ENCODE measurements around the gene SLC13A1. TPM values are rescaled to one million over a fixed set of nuclear protein-coding genes. Genes with fewer than 3 reads are reported as not detected.
"Not testable (repeated sequence)": the region's sequence is repeated elsewhere in the genome, so short reads cannot be mapped to it uniquely, and the experiment has no call there.

SLC13A1 gene
- total RNA-seq (2014; rRNA removed; shearing (Covaris generic)): not detected in 2 replicates
- not detected in 2 replicates for polyA plus RNA-seq (2015; cell fraction: cytosol; rRNA removed)
- not detected in 2 replicates for polyA plus RNA-seq (2015; cell fraction: nucleus; rRNA removed)

GRCh38 chr7:123199883-123200282 is at the start of gene SLC13A1:
TSS of gene SLC13A1 (minus strand) at chr7:123199969. CDS start at chr7:123199946, 23 bp downstream.
- DNase-seq (ENCODE audit: low read depth): no peak

GRCh38 chr7:123244768-123245167 is 45.0 kb upstream of the SLC13A1 start:
- no peak for DNase-seq (ENCODE audit: low read depth)

GRCh38 chr7:123242467-123243092 is 42.8 kb upstream of the SLC13A1 start:
- DNase-seq (ENCODE audit: low read depth): peak; percentile 1

DNA sequence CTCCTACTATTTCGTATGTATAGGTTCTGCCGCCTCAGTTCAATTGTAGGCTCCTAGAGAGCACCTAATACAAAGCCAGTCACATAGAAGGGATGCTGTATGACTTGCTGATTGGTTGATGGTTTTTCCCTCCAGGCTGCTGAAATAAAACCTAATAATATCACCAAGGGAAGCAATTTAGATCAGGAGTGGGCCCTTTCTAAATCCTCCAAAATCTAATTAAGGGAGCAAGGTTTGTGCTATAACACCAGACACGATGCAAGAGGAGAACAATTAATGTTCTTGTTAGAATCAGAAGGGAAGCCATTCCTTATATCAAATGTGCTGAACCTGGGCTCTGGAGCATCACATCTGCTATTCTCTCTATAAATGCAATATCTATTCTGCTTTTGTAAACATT is 42.0 kb upstream of the SLC13A1 start:
- no peak for DNase-seq (ENCODE audit: low read depth)

- DNase-seq (ENCODE audit: low read depth): no peak
These were observed 31.5 kb upstream of the SLC13A1 start for GRCh38 chr7:123231021-123232000.

DNA sequence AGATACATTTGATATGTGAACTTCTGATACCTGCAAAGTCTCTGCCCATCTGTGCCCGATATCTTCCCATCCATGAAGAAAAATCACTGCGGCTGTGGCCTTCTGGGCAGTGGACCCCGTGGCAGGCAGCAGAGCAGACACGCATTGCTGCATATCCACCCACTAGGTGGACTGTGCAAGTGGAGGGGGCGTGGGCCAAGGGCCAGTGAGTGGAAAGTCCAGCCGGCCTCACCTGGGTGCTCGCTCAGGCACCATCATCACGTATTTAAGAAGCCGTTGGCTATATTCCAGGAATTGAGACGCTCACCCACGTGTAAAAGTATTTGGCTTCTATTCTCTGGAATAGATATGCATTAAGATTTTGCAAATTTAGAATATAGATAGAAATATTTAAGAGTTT is 30.8 kb upstream of the SLC13A1 start:
- no peak for DNase-seq (ENCODE audit: low read depth)

DNA sequence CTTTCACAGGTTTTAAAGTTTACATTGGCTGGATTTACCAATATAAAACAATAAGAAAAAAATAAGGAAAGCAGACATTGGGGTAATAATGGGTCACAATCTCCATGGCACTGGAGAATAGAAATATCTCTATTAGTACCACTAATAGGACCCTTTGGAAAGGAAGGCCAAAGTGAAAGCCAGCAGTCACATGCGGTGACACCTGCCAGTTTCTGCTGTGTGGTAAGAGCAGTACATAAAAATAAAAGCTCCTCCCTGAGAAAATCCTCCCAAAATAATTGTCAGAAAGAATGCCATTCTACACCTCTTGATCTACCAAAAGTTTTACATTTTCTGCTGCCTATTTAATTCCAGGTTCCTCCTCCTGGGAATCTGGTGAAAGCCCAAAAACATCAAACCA is 30.4 kb upstream of the SLC13A1 start:
- no peak for DNase-seq (ENCODE audit: low read depth)

DNA sequence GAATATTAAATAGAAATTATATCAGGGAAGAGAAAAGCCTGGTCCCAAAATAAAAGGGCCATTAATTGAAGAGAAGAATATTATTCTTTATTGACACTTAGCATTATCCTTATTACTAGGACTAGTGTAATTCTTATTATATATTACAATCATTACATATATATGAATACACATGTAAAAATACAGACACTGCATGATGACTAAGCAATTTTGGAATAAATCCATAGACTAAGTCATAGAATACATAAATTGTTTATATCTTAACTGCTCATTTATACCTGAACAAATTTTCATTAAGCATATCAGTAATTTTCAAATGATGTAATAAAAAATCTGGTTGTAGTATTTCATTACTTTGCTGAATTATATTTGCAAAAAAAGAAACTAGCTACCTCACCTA is 29.7 kb upstream of the SLC13A1 start:
- DNase-seq (ENCODE audit: low read depth): no peak

DNA sequence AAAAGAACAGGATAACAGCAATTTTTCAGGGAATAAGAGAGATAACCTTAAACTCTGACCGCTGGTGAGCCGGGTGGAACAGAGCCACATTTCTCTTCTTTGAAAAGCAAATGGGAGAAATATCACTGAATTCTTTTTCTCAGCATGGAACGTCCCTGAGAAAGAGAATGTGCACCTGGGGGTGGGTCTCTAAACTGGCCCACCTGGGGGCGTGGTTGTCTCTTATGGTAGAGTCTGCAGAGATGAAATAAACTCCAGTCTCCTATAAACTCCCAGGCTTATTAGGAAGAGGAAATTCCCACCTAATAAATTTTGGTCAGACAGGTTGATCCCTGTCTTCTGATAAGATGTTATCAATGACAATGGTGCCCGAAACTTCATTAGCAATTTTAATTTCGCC is 27.9 kb upstream of the SLC13A1 start:
- not testable (repeated sequence) for DNase-seq (ENCODE audit: low read depth)

- no peak for DNase-seq (ENCODE audit: low read depth)
These were observed 20.6 kb upstream of the SLC13A1 start for GRCh38 chr7:123220396-123220795.

- no peak for DNase-seq (ENCODE audit: low read depth)
These were observed 19.1 kb upstream of the SLC13A1 start for GRCh38 chr7:123218866-123219265.

GRCh38 chr7:123216825-123217224 is 17.1 kb upstream of the SLC13A1 start:
- no peak for DNase-seq (ENCODE audit: low read depth)

- no peak for DNase-seq (ENCODE audit: low read depth)
These were observed 15.6 kb upstream of the SLC13A1 start for GRCh38 chr7:123215350-123215749.

DNA sequence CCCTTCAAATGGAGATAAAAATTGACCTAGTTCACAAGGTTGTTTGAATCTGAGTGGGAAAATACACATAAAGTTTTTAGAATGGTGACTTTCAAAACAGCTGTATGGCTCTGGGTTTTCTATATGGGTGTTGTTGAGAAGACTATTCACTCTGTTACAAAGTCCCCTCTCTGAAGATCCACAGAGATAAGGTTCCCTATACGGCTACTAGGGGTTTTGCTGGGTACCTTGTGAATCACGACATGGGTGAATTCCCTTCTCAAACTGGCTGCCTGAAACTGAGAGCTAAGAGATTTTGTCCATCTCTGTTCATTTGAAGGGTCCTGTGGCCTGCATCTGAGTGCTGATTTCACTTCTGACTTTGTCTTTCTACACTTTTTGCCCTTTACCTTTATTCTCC is 11.8 kb upstream of the SLC13A1 start:
- DNase-seq (ENCODE audit: low read depth): no peak

GRCh38 chr7:123210986-123211385 is 11.2 kb upstream of the SLC13A1 start:
- no peak for DNase-seq (ENCODE audit: low read depth)

GRCh38 chr7:123209786-123210185 is 10.0 kb upstream of the SLC13A1 start:
- no peak for DNase-seq (ENCODE audit: low read depth)

DNA sequence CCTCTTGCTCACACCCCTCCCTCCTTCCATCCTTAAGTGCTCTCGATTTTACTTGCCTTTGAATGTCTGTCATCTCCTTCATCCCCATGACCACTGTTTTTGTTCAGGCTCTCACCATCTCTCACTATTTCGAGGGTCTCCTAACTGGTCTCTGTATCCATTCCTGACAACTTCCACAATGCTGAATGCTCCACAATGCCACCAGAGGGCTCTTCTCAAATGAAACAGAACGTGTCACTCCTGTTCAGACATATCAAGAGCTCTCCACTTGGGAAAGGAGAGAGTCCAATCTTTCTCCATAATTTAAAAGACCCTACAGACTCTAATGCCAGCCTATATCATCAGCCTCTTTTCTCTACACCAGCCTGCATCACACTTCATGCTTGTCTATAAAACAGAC is 9.0 kb upstream of the SLC13A1 start:
- no peak for DNase-seq (ENCODE audit: low read depth)

DNA sequence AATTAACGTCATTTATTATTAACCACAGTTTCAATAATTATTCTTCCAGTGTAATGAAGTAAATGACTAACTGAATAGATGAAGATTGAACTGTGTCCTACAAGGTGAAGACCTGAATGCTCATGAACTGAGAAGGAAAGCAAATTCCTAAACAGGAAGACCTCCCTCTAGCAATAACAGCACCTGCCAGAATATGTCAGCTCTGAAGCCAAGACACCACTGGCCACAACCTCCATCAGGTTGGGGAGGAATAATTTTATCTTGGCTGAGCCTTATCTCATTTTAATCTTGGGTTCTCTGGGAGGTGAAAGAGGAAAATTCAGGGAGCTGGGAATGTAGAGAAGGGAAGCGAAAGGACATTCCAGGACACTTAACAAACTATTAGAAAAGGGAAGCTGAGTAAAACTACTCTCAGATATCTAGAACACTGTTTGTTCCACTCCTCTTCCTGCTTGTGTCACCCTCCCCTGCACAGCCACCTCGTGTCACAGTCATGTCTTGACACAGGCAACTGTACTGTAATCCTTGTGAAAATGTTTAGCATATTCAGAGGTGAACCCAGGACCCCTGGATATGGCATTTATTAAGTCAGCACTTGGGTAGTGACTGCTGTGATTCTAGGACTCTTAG is 4.6 kb upstream of the SLC13A1 start:
- no peak for DNase-seq (ENCODE audit: low read depth)

GRCh38 chr7:123201901-123202300 is 2.1 kb upstream of the SLC13A1 start:
- DNase-seq (ENCODE audit: low read depth): no peak

GRCh38 chr7:123198668-123199652 is 809 bp downstream of the SLC13A1 start:
- no peak for DNase-seq (ENCODE audit: low read depth)

GRCh38 chr7:123198111-123198510 is 1.7 kb downstream of the SLC13A1 start:
- no peak for DNase-seq (ENCODE audit: low read depth)
